Lung (tissue), 12 donors: ENCODE measurements around the gene SUSD4. TPM values are rescaled to one million over a fixed set of nuclear protein-coding genes. Genes with fewer than 3 reads are reported as not detected.

Experiments used
- ATAC-seq: fragments of 200-7000 bp; cut with Tn5 transposase; one replicate; pipeline ENCODE4 v1.9.1; 2020; ENCODE audit warnings: moderate number of reproducible peaks; ENCODE audit not compliant: insufficient read depth, low FRiP score
- DNase-seq, 3 donors: peaks; one replicate each; pipeline ENCODE4 v3.0.0-alpha.2; 2013 to 2017
- H3K27ac ChIP-seq, 2 donors: one replicate each; pipeline ENCODE4 v1.5.1; 2013; ENCODE audit warnings: mild to moderate bottlenecking in 2 of 2, moderate library complexity in 2 of 2, control low read depth in 1 of 2, inconsistent platforms in 1 of 2, low read depth in 1 of 2, low read length in 1 of 2
- H3K27me3 ChIP-seq, 3 donors: one replicate each; pipeline ENCODE4 v1.5.1; 2013; ENCODE audit warnings: low read length in 2 of 3; ENCODE audit not compliant: control insufficient read depth in 3 of 3, insufficient read depth in 3 of 3
- H3K36me3 ChIP-seq, 4 donors: one replicate each; pipeline ENCODE4 v1.5.1; 2013; ENCODE audit warnings: low read length in 4 of 4, mild to moderate bottlenecking in 1 of 4, moderate library complexity in 1 of 4; ENCODE audit not compliant: control insufficient read depth in 4 of 4, insufficient read depth in 4 of 4
- H3K4me1 ChIP-seq, 5 donors: one replicate each; pipeline ENCODE4 v1.5.1; 2013; ENCODE audit warnings: low read length in 5 of 5, mild to moderate bottlenecking in 2 of 5, moderate library complexity in 1 of 5; ENCODE audit not compliant: control insufficient read depth in 5 of 5, insufficient read depth in 5 of 5
- H3K4me3 ChIP-seq: one replicate; pipeline ENCODE4 v1.5.1; 2013; ENCODE audit warnings: mild to moderate bottlenecking, control low read depth, moderate library complexity
- H3K9ac ChIP-seq, 2 donors: one replicate each; pipeline ENCODE4 v1.5.1; 2013; ENCODE audit warnings: low read length in 2 of 2, control low read depth in 1 of 2; ENCODE audit not compliant: insufficient read depth in 1 of 2
- H3K9me3 ChIP-seq, 4 donors: one replicate each; pipeline ENCODE4 v1.5.1; 2013; ENCODE audit warnings: low read length in 3 of 4, mild to moderate bottlenecking in 1 of 4, moderate library complexity in 1 of 4; ENCODE audit not compliant: control insufficient read depth in 4 of 4, insufficient read depth in 3 of 4
- CTCF ChIP-seq: IDR thresholded peaks from 2 replicates; pipeline ENCODE4 v1.5.1; 2012; ENCODE audit warnings: mild to moderate bottlenecking; ENCODE audit errors: control extremely low read depth, extremely low read depth
- WGBS, 2 donors: extraction: QIAGEN DNeasy Blood & Tissue Kit; methylation state at CpG; one replicate each; pipeline ENCODE4 v1.1.7; 2013; 5-methylcytosine and 5-hydroxymethylcytosine counted together
- polyA plus RNA-seq, 2 donors: library from polyadenylated mRNA; stranded (reverse); fragments of 200-250 nt; gene quantifications; one replicate each; pipeline ENCODE4 v1.2.1, GENCODE V29; 2013
- total RNA-seq, 2 donors: library from RNA; depleted of rRNA in 1 of 2; stranded (reverse); fragments of >200 nt in 1 of 2; gene quantifications; one replicate each; pipeline ENCODE4 v1.2.1, GENCODE V29; 2014 to 2021
- donor health status: control.
- donor health status: control.
- donor health status: Bipolar disorder and iron deficiency.
- donor health status: healthy.
- donor health status: DM: yes; HTN: yes; CAD: no.

Gene SUSD4
- total and polyA plus RNA-seq, 4 donors, result 2.8 to 17.0 (median 4.9) TPM

- H3K9ac ChIP-seq, result no peak overlapping the region
- H3K9me3 ChIP-seq, result no peaks in the 10 kb centered on the region
- no peaks in the 10 kb centered on the region for H3K4me1 ChIP-seq
- no peak for ATAC-seq
- 95 to 98% methylated on average over 3 of the region's 3 CpGs for WGBS, 2 donors
- DNase-seq, result no peak
- no peak overlapping the region for H3K4me3 ChIP-seq
- no peak overlapping the region for H3K27ac ChIP-seq
- H3K27me3 ChIP-seq, result no peaks in the 10 kb centered on the region
- H3K36me3 ChIP-seq, result no peaks in the 10 kb centered on the region
- TF ChIP-seq CTCF, result no peak
Observed at GRCh38 chr1:223227031-223227430, 136.9 kb downstream of the SUSD4 start.

- Histone ChIP-seq H3K9me3 (no peaks in the 10 kb centered on the region), H3K27me3 (no peaks in the 10 kb centered on the region), H3K9ac (no peak overlapping the region), H3K36me3 (no peaks in the 10 kb centered on the region), H3K4me3 (no peak overlapping the region), H3K27ac (no peak overlapping the region), H3K4me1 (no peaks in the 10 kb centered on the region)
- no peak for TF ChIP-seq CTCF
- 75 to 94% methylated on average over 3 of the region's 3 CpGs for WGBS, 2 donors
- DNase-seq, result no peak
- no peak for ATAC-seq
Observed at GRCh38 chr1:223226271-223226670, 137.7 kb downstream of the SUSD4 start.

GRCh38 chr1:223225481-223225880 is 138.5 kb downstream of the SUSD4 start:
- Histone ChIP-seq H3K36me3 (no peaks in the 10 kb centered on the region), H3K9me3 (no peaks in the 10 kb centered on the region), H3K4me1 (no peaks in the 10 kb centered on the region), H3K27me3 (no peaks in the 10 kb centered on the region), H3K27ac (no peak overlapping the region), H3K9ac (no peak overlapping the region), H3K4me3 (no peak overlapping the region)
- no peak for TF ChIP-seq CTCF
- DNase-seq, result no peak
- ATAC-seq, result no peak
- 77 to 88% methylated on average over 6 of the region's 6 CpGs for WGBS, 2 donors

- no peak overlapping the region for H3K4me3 ChIP-seq
- H3K27me3 ChIP-seq, result no peaks in the 10 kb centered on the region
- TF ChIP-seq CTCF, result no peak
- H3K9ac ChIP-seq, result no peak overlapping the region
- no peaks in the 10 kb centered on the region for H3K9me3 ChIP-seq
- DNase-seq, result no peak
- ATAC-seq, result no peak
- H3K4me1 ChIP-seq, result no peaks in the 10 kb centered on the region
- no peak overlapping the region for H3K27ac ChIP-seq
- WGBS, 2 donors, result 94% methylated on average over 7 of the region's 7 CpGs
- H3K36me3 ChIP-seq, result no peaks in the 10 kb centered on the region
Observed at GRCh38 chr1:223225061-223225460, 138.9 kb downstream of the SUSD4 start.
